Ascending aorta (tissue), 2 donors: ENCODE data around the gene SWI5. TPM values are rescaled to one million over a fixed set of nuclear protein-coding genes. Genes with fewer than 3 reads are reported as not detected.

ENCODE experiments used
- DNase-seq, 2 donors: peaks; one replicate each; pipeline ENCODE4 v3.0.0-alpha.2; 2019; ENCODE audit warnings: low spot score in 2 of 2
- H3K27ac ChIP-seq, 2 donors: fragments of 200-600 bp; sonication (generic); one replicate each; pipeline ENCODE4 v1.5.1; 2016 to 2017; ENCODE audit warnings: mild to moderate bottlenecking in 1 of 2
- H3K27me3 ChIP-seq: fragments of 200-600 bp; sonication (generic); one replicate; pipeline ENCODE4 v1.5.1; 2017
- H3K36me3 ChIP-seq, 2 donors: fragments of 200-600 bp; sonication (generic); one replicate each; pipeline ENCODE4 v1.5.1; 2016
- H3K4me1 ChIP-seq, 2 donors: fragments of 200-600 bp; sonication (generic); one replicate each; pipeline ENCODE4 v1.5.1; 2016 to 2017; ENCODE audit warnings: mild to moderate bottlenecking in 1 of 2
- H3K4me3 ChIP-seq, 2 donors: fragments of 200-600 bp; sonication (generic); one replicate each; pipeline ENCODE4 v1.5.1; 2016 to 2017; ENCODE audit warnings: mild to moderate bottlenecking in 1 of 2
- H3K9me3 ChIP-seq, 2 donors: fragments of 200-600 bp; sonication (generic); one replicate each; pipeline ENCODE4 v1.5.1; 2016
- CTCF ChIP-seq, 3 experiments: fragments of 200-600 bp in 2 of 3; fragments of 450-650 bp in 1 of 3; sonication (generic) in 2 of 3; IDR thresholded peaks; one replicate each; pipeline ENCODE4 v1.5.1; 2016 to 2019; ENCODE audit warnings: antibody characterized with exemption in 3 of 3, mild to moderate bottlenecking in 1 of 3, moderate library complexity in 1 of 3
- intact Hi-C: fragments of 100-400 bp; cut with DNase I; formaldehyde crosslinking; loops from one replicate; pipeline ENCODE4 v1.15.1; 2023
- total RNA-seq: library from RNA; depleted of rRNA; stranded (reverse); fragments of >200 nt; gene quantifications from one replicate; pipeline ENCODE4 v1.1.0, GENCODE V29; 2016

SWI5 gene
- total RNA-seq, 1 donor from 2014 or later, result 1.8 TPM

- H3K4me1 ChIP-seq, result no peaks in the 10 kb centered on the region
- H3K27ac ChIP-seq, result no peak overlapping the region
- intact Hi-C loops, result no loop called here
- H3K27me3 ChIP-seq, result no peaks in the 10 kb centered on the region
- DNase-seq, result no peak
- H3K36me3 ChIP-seq, result no peaks in the 10 kb centered on the region
- H3K9me3 ChIP-seq, result no peaks in the 10 kb centered on the region
- no peak overlapping the region for H3K4me3 ChIP-seq
- TF ChIP-seq CTCF (IDR thresholded peaks at IDR 0.05), result no peak
Observed at GRCh38 chr9:128296340-128297220, 20.5 kb downstream of the SWI5 start.

- H3K4me1 ChIP-seq, result no peaks in the 10 kb centered on the region
- H3K36me3 ChIP-seq, result no peaks in the 10 kb centered on the region
- intact Hi-C loops, result no loop called here
- no peaks in the 10 kb centered on the region for H3K27me3 ChIP-seq
- no peak overlapping the region for H3K27ac ChIP-seq
- TF ChIP-seq CTCF (IDR thresholded peaks at IDR 0.05), result no peak
- DNase-seq, result no peak
- H3K9me3 ChIP-seq, result no peaks in the 10 kb centered on the region
- H3K4me3 ChIP-seq, result no peak overlapping the region
Observed at GRCh38 chr9:128297221-128297773, 21.2 kb downstream of the SWI5 start.

GRCh38 chr9:128298535-128299482, 22.7 kb downstream of the SWI5 start:
- intact Hi-C loops, result no loop called here
- TF ChIP-seq CTCF (IDR thresholded peaks at IDR 0.05), result no peak
- no peaks in the 10 kb centered on the region for H3K36me3 ChIP-seq
- no peaks in the 10 kb centered on the region for H3K27me3 ChIP-seq
- no peak overlapping the region for H3K27ac ChIP-seq
- no peak for DNase-seq
- H3K9me3 ChIP-seq, result no peaks in the 10 kb centered on the region
- no peak overlapping the region for H3K4me3 ChIP-seq
- H3K4me1 ChIP-seq, result no peaks in the 10 kb centered on the region

- DNase-seq, result no peak
- intact Hi-C loops, result no loop called here
- no peak for TF ChIP-seq CTCF (IDR thresholded peaks at IDR 0.05)
- Histone ChIP-seq H3K27ac (no peak overlapping the region), H3K9me3 (no peaks in the 10 kb centered on the region), H3K4me3 (no peak overlapping the region), H3K36me3 (peaks cover 4 to 14% of the 10 kb centered on the region in 2 donors), H3K27me3 (no peaks in the 10 kb centered on the region), H3K4me1 (no peaks in the 10 kb centered on the region)
Observed at GRCh38 chr9:128304136-128304970, 28.3 kb downstream of the SWI5 start.

GRCh38 chr9:128304971-128305288, 28.9 kb downstream of the SWI5 start:
- Histone ChIP-seq H3K27me3 (no peaks in the 10 kb centered on the region), H3K4me1 (no peaks in the 10 kb centered on the region), H3K4me3 (no peak overlapping the region), H3K27ac (no peak overlapping the region), H3K36me3 (peaks cover 10 to 20% of the 10 kb centered on the region in 2 donors), H3K9me3 (no peaks in the 10 kb centered on the region)
- intact Hi-C loops, result no loop called here
- no peak for DNase-seq
- TF ChIP-seq CTCF (IDR thresholded peaks at IDR 0.05), result no peak
